HG02938 (cell line): Measurements from ENCODE around the gene SLC39A11.
"Not testable (repeated sequence)": the region's sequence is repeated elsewhere in the genome, so short reads cannot be mapped to it uniquely, and the experiment has no call there.

Source experiments
- ATAC-seq: cut with Tn5 transposase; IDR thresholded peaks from one replicate; pipeline ENCODE4 v1.9.1; 2021; ENCODE audit warnings: mild to moderate bottlenecking, moderate library complexity; ENCODE audit not compliant: unreplicated experiment

The SLC39A11 gene

GRCh38 chr17:72642720-72643119, 449.8 kb downstream of the SLC39A11 start:
- no peak for ATAC-seq

- ATAC-seq = no peak
Observed at GRCh38 chr17:72640415-72641165, 451.9 kb downstream of the SLC39A11 start.

GRCh38 chr17:72639711-72640110, 452.8 kb downstream of the SLC39A11 start:
- no peak for ATAC-seq

GRCh38 chr17:72638932-72639331, 453.6 kb downstream of the SLC39A11 start:
- not testable (repeated sequence) for ATAC-seq

GRCh38 chr17:72635034-72635635, 457.4 kb downstream of the SLC39A11 start:
- no peak for ATAC-seq

- ATAC-seq = no peak
Observed at GRCh38 chr17:72634621-72635020, 457.9 kb downstream of the SLC39A11 start.

- ATAC-seq = no peak
Observed at GRCh38 chr17:72631949-72632684, 460.4 kb downstream of the SLC39A11 start.

GRCh38 chr17:72631568-72631948, 460.9 kb downstream of the SLC39A11 start:
- no peak for ATAC-seq

- ATAC-seq = no peak
Observed at GRCh38 chr17:72624652-72625051, 467.8 kb downstream of the SLC39A11 start.

GRCh38 chr17:72624226-72624625, 468.3 kb downstream of the SLC39A11 start:
- ATAC-seq = no peak

GRCh38 chr17:72622661-72623433, 469.6 kb downstream of the SLC39A11 start:
- ATAC-seq = no peak

- no peak for ATAC-seq
Observed at GRCh38 chr17:72619976-72620650, 472.4 kb downstream of the SLC39A11 start.

GRCh38 chr17:72618001-72618509, 474.4 kb downstream of the SLC39A11 start:
- no peak for ATAC-seq

GRCh38 chr17:72617557-72617956, 474.9 kb downstream of the SLC39A11 start:
- ATAC-seq = no peak

GRCh38 chr17:72616447-72616846, 476.0 kb downstream of the SLC39A11 start:
- ATAC-seq = no peak

- ATAC-seq = no peak
Observed at GRCh38 chr17:72615627-72615991, 476.9 kb downstream of the SLC39A11 start.

- ATAC-seq = peak; percentile 50
Observed at GRCh38 chr17:72614871-72615626, 477.4 kb downstream of the SLC39A11 start.

GRCh38 chr17:72614476-72614870, 478.0 kb downstream of the SLC39A11 start:
- no peak for ATAC-seq

GRCh38 chr17:72613806-72614292, 478.6 kb downstream of the SLC39A11 start:
- ATAC-seq = no peak

GRCh38 chr17:72613396-72613795, 479.1 kb downstream of the SLC39A11 start:
- ATAC-seq = no peak
